Psoas muscle (tissue), 8 donors: ENCODE results near the gene ZFP69B. TPM values are rescaled to one million over a fixed set of nuclear protein-coding genes. Genes with fewer than 3 reads are reported as not detected.

ENCODE experiments used
- ATAC-seq, 4 donors: fragments of 200-7000 bp; cut with Tn5 transposase; one replicate each; pipeline ENCODE4 v1.9.1; 2020; ENCODE audit warnings: moderate library complexity in 3 of 4, mild to moderate bottlenecking in 2 of 4
- DNase-seq, 2 donors: peaks; one replicate each; pipeline ENCODE4 v3.0.0-alpha.2; 2020
- H3K27ac ChIP-seq: fragments of 200-600 bp; one replicate; pipeline ENCODE4 v1.8.0; 2022
- H3K27me3 ChIP-seq, 3 donors: fragments of 200-600 bp in 1 of 3; one replicate each; pipeline versions ENCODE4 v1.6.1 to v1.8.0; 2013 to 2022; ENCODE audit warnings: low read length in 2 of 3, mild to moderate bottlenecking in 2 of 3, moderate library complexity in 1 of 3; ENCODE audit not compliant: insufficient read depth in 3 of 3
- H3K36me3 ChIP-seq, 2 donors: fragments of 200-600 bp in 1 of 2; one replicate each; pipeline versions ENCODE4 v1.6.1 to v1.8.0; 2013 to 2022; ENCODE audit warnings: low read depth in 1 of 2, mild to moderate bottlenecking in 1 of 2, moderate library complexity in 1 of 2; ENCODE audit not compliant: insufficient read depth in 1 of 2
- H3K4me1 ChIP-seq: fragments of 200-600 bp; one replicate; pipeline ENCODE4 v1.8.0; 2022
- H3K4me3 ChIP-seq: fragments of 200-600 bp; one replicate; pipeline ENCODE4 v1.8.0; 2022; ENCODE audit warnings: mild to moderate bottlenecking
- H3K9me3 ChIP-seq: fragments of 200-600 bp; one replicate; pipeline ENCODE4 v1.8.0; 2022
- CTCF ChIP-seq: fragments of 200-600 bp; IDR thresholded peaks from one replicate; pipeline ENCODE4 v1.8.0; 2022; ENCODE audit warnings: antibody characterized with exemption
- WGBS, 3 donors: extraction: QIAGEN DNeasy Blood & Tissue Kit; methylation state at CpG; one replicate each; pipeline versions ENCODE4 v1.1.6 to v1.1.7; 2013; 5-methylcytosine and 5-hydroxymethylcytosine counted together
- intact Hi-C, 2 donors: fragments of 100-400 bp; cut with DNase I; formaldehyde crosslinking; loops; one replicate each; pipeline versions ENCODE4 v1.11.0 to v1.14.2; 2022
- polyA plus RNA-seq, 3 donors: library from polyadenylated mRNA; stranded (reverse); fragments of 200-250 nt; gene quantifications; one replicate each; pipeline ENCODE4 v1.2.3, GENCODE V29; 2013
- total RNA-seq, 4 donors: library from RNA; stranded (reverse); fragmentation: NEBNext Ultra II Directional in 2 of 4; extraction: Animal tissue kit (Norgen Biotek cat#: 25700) in 2 of 4; gene quantifications; one replicate each; pipeline versions ENCODE4 v1.2.1 to v1.2.4, GENCODE V29; 2021 to 2023
- donor health status: healthy with polysubstance abuse.
- donor health status: DM: no; HTN: no; CAD: no; lungs with moderate emphysema.
- donor health status: Bipolar disorder and iron deficiency.
- donor health status: healthy.
- donor health status: DM: yes; HTN: yes; CAD: no.
- donor health status: DM: no; HTN: no; CAD: no.
- donor health status: DM: no; HTN: no; CAD: no.
- donor health status: DM: yes; HTN: yes; CAD: no.

The ZFP69B gene
- total and polyA plus RNA-seq, 7 donors: 0.25 to 1.4 (median 0.54) TPM

GRCh38 chr1:40438391-40439015, 11.8 kb upstream of the ZFP69B start:
- 61 to 66% (median 61%) methylated on average over 3 of the region's 3 CpGs for WGBS, 3 donors
- Histone ChIP-seq H3K36me3 (no peaks in the 10 kb centered on the region), H3K4me3 (no peak overlapping the region), H3K9me3 (no peaks in the 10 kb centered on the region), H3K27me3 (no peaks in the 10 kb centered on the region), H3K27ac (no peak overlapping the region), H3K4me1 (no peaks in the 10 kb centered on the region)
- intact Hi-C loops: no loop called here
- TF ChIP-seq CTCF: peak; percentile 34
- ATAC-seq (no peak), DNase-seq (no peak)

- Histone ChIP-seq H3K9me3 (no peaks in the 10 kb centered on the region), H3K27ac (no peak overlapping the region), H3K4me1 (no peaks in the 10 kb centered on the region), H3K36me3 (no peaks in the 10 kb centered on the region), H3K4me3 (no peak overlapping the region), H3K27me3 (no peaks in the 10 kb centered on the region)
- DNase-seq: no peak
- ATAC-seq: no peak
- intact Hi-C loops: no loop called here
- WGBS, 3 donors: 76 to 84% (median 82%) methylated on average over 5 of the region's 5 CpGs
- TF ChIP-seq CTCF: no peak
Observed at GRCh38 chr1:40439247-40439646, 11.0 kb upstream of the ZFP69B start.

GRCh38 chr1:40450495-40451237, 390 bp downstream of the ZFP69B start:
- 7 to 19% (median 16%) methylated on average over 22 of the region's 22 CpGs for WGBS, 3 donors
- peak overlapping the region; percentile 62 for H3K27ac ChIP-seq
- H3K36me3 ChIP-seq: no peaks in the 10 kb centered on the region
- peak overlapping the region; percentile 81 for H3K4me3 ChIP-seq
- no peak for TF ChIP-seq CTCF
- intact Hi-C loops: no loop called here
- no peaks in the 10 kb centered on the region for H3K4me1 ChIP-seq
- peak; percentile 23 to 39 (median 32) for ATAC-seq
- H3K27me3 ChIP-seq: no peaks in the 10 kb centered on the region
- peaks cover 6% of the 10 kb centered on the region for H3K9me3 ChIP-seq
- DNase-seq: peak in 1 of 2 donors; percentile 20

GRCh38 chr1:40451238-40451585, 936 bp downstream of the ZFP69B start:
- ATAC-seq: no peak
- Histone ChIP-seq H3K36me3 (no peaks in the 10 kb centered on the region), H3K27me3 (no peaks in the 10 kb centered on the region), H3K4me3 (peak overlapping the region; percentile 81), H3K4me1 (no peaks in the 10 kb centered on the region), H3K9me3 (peaks cover 10% of the 10 kb centered on the region), H3K27ac (no peak overlapping the region)
- no peak for TF ChIP-seq CTCF
- no peak for DNase-seq
- intact Hi-C loops: no loop called here
- 89 to 97% (median 96%) methylated on average over 1 of the region's 1 CpG for WGBS, 3 donors
